Immature natural killer cell (primary cell): ENCODE data around the gene ZMPSTE24. TPM values are rescaled to one million over a fixed set of nuclear protein-coding genes. Genes with fewer than 3 reads are reported as not detected.
"Not testable (repeated sequence)": the region's sequence is repeated elsewhere in the genome, so short reads cannot be mapped to it uniquely, and the experiment has no call there.

Source experiments
- DNase-seq, 3 donors: peaks; one replicate each; pipeline ENCODE4 v3.0.0; 2022; ENCODE audit warnings: mixed read lengths in 1 of 3
- H3K27ac Mint-ChIP-seq, 6 donors: one replicate each; pipeline ENCODE4 v1.8.0; 2020; ENCODE audit warnings: mixed read lengths in 6 of 6, mild to moderate bottlenecking in 5 of 6, inconsistent platforms in 4 of 6, moderate library complexity in 3 of 6
- H3K27me3 Mint-ChIP-seq, 3 donors: one replicate each; pipeline ENCODE4 v1.8.0; 2020 to 2021; ENCODE audit warnings: low read depth in 3 of 3, mild to moderate bottlenecking in 3 of 3, mixed read lengths in 3 of 3, moderate library complexity in 3 of 3, inconsistent platforms in 1 of 3
- H3K36me3 Mint-ChIP-seq, 3 donors: one replicate each; pipeline ENCODE4 v1.8.0; 2020; ENCODE audit warnings: mixed read lengths in 3 of 3, inconsistent platforms in 2 of 3, mild to moderate bottlenecking in 2 of 3
- H3K4me1 Mint-ChIP-seq, 2 donors: one replicate each; pipeline ENCODE4 v1.8.0; 2020; ENCODE audit warnings: inconsistent platforms in 2 of 2, mild to moderate bottlenecking in 2 of 2, mixed read lengths in 2 of 2, moderate library complexity in 1 of 2
- H3K4me3 Mint-ChIP-seq, 5 donors: one replicate each; pipeline ENCODE4 v1.8.0; 2020; ENCODE audit warnings: mild to moderate bottlenecking in 5 of 5, mixed read lengths in 5 of 5, inconsistent platforms in 3 of 5, moderate library complexity in 3 of 5
- H3K9me3 Mint-ChIP-seq, 6 donors: one replicate each; pipeline ENCODE4 v1.8.0; 2020; ENCODE audit warnings: mild to moderate bottlenecking in 6 of 6, mixed read lengths in 6 of 6, inconsistent platforms in 4 of 6, moderate library complexity in 3 of 6
- polyA plus RNA-seq, 3 donors: library from polyadenylated mRNA; unstranded; fragments of 300-500 nt; fragmentation: Illumina TruSeq; gene quantifications; one replicate each; pipeline ENCODE4 v1.2.3, GENCODE V29; 2021

Gene ZMPSTE24
- polyA plus RNA-seq, 3 donors from 2014 or later: 34.3 to 47.6 (median 41.0) TPM

GRCh38 chr1:40313329-40313957, 55.4 kb downstream of the ZMPSTE24 start:
- no peak overlapping the region for H3K4me3 Mint-ChIP-seq
- peaks cover 6 to 13% (median 8%) of the 10 kb centered on the region in 3 donors for H3K27me3 Mint-ChIP-seq
- H3K27ac Mint-ChIP-seq: no peak overlapping the region
- H3K36me3 Mint-ChIP-seq: no peaks in the 10 kb centered on the region
- H3K9me3 Mint-ChIP-seq: no peaks in the 10 kb centered on the region
- DNase-seq: no peak
- peaks cover 18% of the 10 kb centered on the region in 2 donors for H3K4me1 Mint-ChIP-seq

GRCh38 chr1:40313958-40314720, 56.1 kb downstream of the ZMPSTE24 start:
- Mint-ChIP-seq H3K27ac (no peak overlapping the region), H3K9me3 (no peaks in the 10 kb centered on the region)

DNA sequence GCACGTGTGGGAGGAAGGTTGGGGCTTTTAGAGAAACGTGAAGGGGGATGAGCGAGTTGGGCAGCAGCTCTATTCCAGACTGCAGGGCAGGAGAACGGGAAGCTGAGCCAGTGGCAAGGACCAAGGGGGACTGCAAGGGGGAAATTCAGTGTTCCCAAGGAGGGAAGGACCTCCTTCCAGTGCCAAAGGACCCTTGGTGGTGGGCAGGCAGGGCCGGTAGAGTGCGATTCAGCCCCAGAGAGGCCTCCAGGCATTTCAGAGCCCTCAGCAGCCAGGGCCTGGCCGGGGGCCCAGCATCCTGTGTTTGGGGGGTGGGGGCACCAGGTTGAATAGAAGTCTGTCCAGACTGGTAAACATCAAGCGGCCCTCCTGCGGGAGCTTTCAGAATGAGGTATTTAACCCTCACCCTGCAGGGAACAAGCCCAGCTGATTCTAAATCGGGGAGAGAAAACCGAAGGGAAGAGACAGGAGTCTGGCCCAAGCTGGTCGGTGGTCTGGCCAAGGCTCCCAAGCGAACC, 56.7 kb downstream of the ZMPSTE24 start:
- Mint-ChIP-seq H3K9me3 (no peaks in the 10 kb centered on the region), H3K4me1 (peaks cover 18% of the 10 kb centered on the region in 2 donors), H3K27me3 (peaks cover 6 to 22% (median 14%) of the 10 kb centered on the region in 3 donors), H3K4me3 (peak overlapping the region; percentile 79 to 94 (median 90)), H3K27ac (peak overlapping the region in 1 of 6 donors; percentile 7), H3K36me3 (no peaks in the 10 kb centered on the region)
- no peak for DNase-seq

More at GRCh38 chr1:40313958-40314720, 56.1 kb downstream of the ZMPSTE24 start:
- no peak for DNase-seq
- Mint-ChIP-seq H3K4me3 (peak overlapping the region; percentile 62 to 94 (median 70)), H3K27me3 (peaks cover 6 to 19% (median 12%) of the 10 kb centered on the region in 3 donors), H3K4me1 (peaks cover 18% of the 10 kb centered on the region in 2 donors), H3K36me3 (no peaks in the 10 kb centered on the region)

DNA sequence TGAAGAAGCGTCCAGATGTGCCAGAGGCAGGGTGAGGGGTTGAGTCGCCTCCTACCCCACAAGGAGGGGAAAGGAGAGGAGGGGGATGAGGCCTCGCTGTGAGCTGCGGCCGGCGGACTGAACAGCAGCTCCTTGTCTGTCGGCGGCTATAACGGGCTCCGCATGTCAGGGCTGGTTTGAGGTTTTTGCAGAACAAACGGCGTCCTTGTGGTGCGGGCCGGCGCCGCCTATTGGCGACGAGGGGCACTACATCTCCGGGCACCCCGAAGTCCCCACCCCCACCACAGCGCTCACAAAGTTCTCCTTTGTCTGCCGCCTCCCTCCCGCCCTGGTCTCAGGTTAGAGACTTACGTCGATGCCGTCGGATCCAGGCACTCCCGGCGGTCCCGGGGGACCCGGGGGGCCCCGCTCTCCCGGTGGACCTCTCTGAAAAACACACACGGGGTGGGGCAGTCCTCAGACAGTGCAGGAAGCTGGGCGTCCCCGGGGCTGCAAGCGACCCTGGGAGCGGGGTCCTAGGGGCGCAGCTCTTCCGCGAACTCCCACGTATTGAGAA, 57.3 kb downstream of the ZMPSTE24 start:
- Mint-ChIP-seq H3K27ac (peak overlapping the region in 2 of 6 donors; percentile 22 to 57), H3K4me1 (peaks cover 18% of the 10 kb centered on the region in 2 donors), H3K27me3 (peaks cover 7 to 22% (median 14%) of the 10 kb centered on the region in 3 donors), H3K36me3 (no peaks in the 10 kb centered on the region), H3K4me3 (peak overlapping the region; percentile 79 to 94 (median 90)), H3K9me3 (no peaks in the 10 kb centered on the region)
- peak; percentile 72 to 83 (median 82) for DNase-seq

- H3K27me3 Mint-ChIP-seq: peaks cover 9 to 22% (median 14%) of the 10 kb centered on the region in 3 donors
- peaks cover 18% of the 10 kb centered on the region in 2 donors for H3K4me1 Mint-ChIP-seq
- DNase-seq: peak; percentile 11 to 16 (median 14)
- peak overlapping the region; percentile 79 to 94 (median 90) for H3K4me3 Mint-ChIP-seq
- no peaks in the 10 kb centered on the region for H3K9me3 Mint-ChIP-seq
- H3K27ac Mint-ChIP-seq: peak overlapping the region in 3 of 6 donors; percentile 57 to 83 (median 68)
- no peaks in the 10 kb centered on the region for H3K36me3 Mint-ChIP-seq
Measured at GRCh38 chr1:40315795-40316594, 58.0 kb downstream of the ZMPSTE24 start.

- Mint-ChIP-seq H3K27me3 (peaks cover 10 to 22% (median 13%) of the 10 kb centered on the region in 3 donors), H3K9me3 (no peaks in the 10 kb centered on the region), H3K36me3 (no peaks in the 10 kb centered on the region), H3K27ac (peak within 1 kb of the TSS in 2 of 6 donors; percentile 57 to 68), H3K4me1 (peaks cover 18% of the 10 kb centered on the region in 2 donors), H3K4me3 (peak within 1 kb of the TSS; percentile 79 to 94 (median 90))
- DNase-seq: peak; percentile 62 to 69 (median 65)
Measured at GRCh38 chr1:40316595-40317393, 58.8 kb downstream of the ZMPSTE24 start, which contains the start of gene COL9A2. Gene COL9A2 (minus strand): TSS chr1:40317286. CDS start chr1:40317197, 89 bp downstream.

DNA sequence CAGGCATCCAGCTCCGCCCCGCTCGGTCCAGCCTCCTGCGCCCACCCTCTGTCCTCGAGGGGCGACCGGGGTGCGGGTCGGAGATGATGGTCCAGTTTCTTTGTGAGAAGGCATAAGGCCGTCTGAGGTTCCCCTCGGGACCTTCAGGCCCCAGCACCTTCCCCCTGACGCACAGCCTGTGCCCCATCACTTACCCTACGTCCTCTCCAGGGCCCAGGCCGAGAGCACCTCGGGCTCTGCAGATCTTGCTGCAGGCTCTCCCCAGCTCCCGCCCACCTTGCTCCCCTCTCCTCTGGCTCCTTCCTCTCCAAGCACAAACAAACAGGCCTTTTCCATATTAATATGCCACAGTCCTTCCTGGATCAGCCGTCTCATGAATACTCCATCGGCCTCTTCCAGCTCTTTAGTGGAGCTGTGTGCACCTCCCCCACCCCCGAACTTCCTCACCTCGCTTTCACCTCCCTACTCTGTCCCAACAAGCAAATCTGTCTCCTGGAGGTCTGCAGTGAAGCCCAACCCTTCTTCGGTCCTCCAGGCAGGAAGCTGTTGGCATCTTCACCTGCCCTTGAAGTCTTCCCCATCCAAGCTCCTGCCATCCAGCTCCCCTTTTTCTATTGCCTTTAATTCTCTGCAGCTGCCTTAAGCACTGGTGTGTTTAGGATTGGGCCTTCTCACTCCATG, 59.5 kb downstream of the ZMPSTE24 start:
- peak overlapping the region; percentile 55 to 83 (median 66) for H3K4me3 Mint-ChIP-seq
- no peaks in the 10 kb centered on the region for H3K9me3 Mint-ChIP-seq

DNA sequence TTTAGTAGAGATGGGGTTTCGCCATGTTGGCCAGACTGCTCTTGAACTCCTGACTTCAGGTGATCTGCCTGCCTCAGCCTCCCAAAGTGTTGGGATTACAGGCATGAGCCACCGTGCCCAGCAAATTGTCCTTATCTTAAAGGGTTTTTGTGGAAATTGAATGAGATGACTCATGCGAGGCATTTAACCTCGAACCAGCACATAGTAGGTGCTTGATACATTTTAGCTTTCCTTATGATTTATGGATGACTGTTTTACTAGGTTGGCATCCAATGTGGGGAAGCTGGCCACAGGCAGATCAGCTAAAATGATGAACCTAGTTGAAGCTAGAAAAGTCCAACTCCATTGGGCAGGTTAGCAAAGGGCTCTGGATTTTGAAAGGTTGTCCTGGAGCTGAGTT, 60.4 kb downstream of the ZMPSTE24 start:
- no peak for DNase-seq
- Mint-ChIP-seq H3K27me3 (peaks cover 12 to 22% (median 12%) of the 10 kb centered on the region in 3 donors), H3K4me1 (peaks cover 18% of the 10 kb centered on the region in 2 donors), H3K36me3 (no peaks in the 10 kb centered on the region), H3K4me3 (no peak overlapping the region), H3K27ac (no peak overlapping the region), H3K9me3 (no peaks in the 10 kb centered on the region)

More for the DNA sequence above, 59.5 kb downstream of the ZMPSTE24 start:
- Mint-ChIP-seq H3K27me3 (peaks cover 10 to 22% (median 12%) of the 10 kb centered on the region in 3 donors), H3K36me3 (no peaks in the 10 kb centered on the region), H3K4me1 (peaks cover 18% of the 10 kb centered on the region in 2 donors), H3K27ac (peak overlapping the region in 1 of 6 donors; percentile 68)
- no peak for DNase-seq

- Mint-ChIP-seq H3K4me3 (no peak overlapping the region), H3K27ac (no peak overlapping the region)
Measured at GRCh38 chr1:40318970-40319621, 61.1 kb downstream of the ZMPSTE24 start.

GRCh38 chr1:40331403-40331802, 73.4 kb downstream of the ZMPSTE24 start:
- H3K36me3 Mint-ChIP-seq, H3K4me1 Mint-ChIP-seq, DNase-seq, H3K27me3 Mint-ChIP-seq, H3K27ac Mint-ChIP-seq, H3K4me3 Mint-ChIP-seq, H3K9me3 Mint-ChIP-seq: not testable (repeated sequence)

More at GRCh38 chr1:40318970-40319621, 61.1 kb downstream of the ZMPSTE24 start:
- Mint-ChIP-seq H3K27me3 (peaks cover 12 to 22% (median 12%) of the 10 kb centered on the region in 3 donors), H3K36me3 (no peaks in the 10 kb centered on the region), H3K4me1 (peaks cover 18% of the 10 kb centered on the region in 2 donors), H3K9me3 (no peaks in the 10 kb centered on the region)
- no peak for DNase-seq

DNA sequence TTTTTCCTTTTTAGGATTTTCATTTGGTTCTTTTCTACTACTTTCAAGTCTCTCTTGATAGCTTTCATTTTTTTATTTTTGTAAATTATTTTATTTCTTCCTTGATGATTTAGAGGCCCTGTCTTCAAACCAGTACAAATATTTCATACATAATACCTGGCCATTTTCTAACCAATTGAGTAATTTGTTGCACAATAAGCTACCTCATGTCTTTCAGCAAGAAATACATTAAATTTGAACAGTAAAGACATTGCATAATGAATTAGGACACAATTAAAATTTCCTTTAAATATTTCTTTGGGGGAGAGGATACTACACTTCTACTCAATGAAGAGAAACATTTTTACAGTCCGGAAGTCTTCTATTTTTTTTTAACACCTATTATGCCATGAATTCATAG, 74.7 kb downstream of the ZMPSTE24 start:
- Mint-ChIP-seq H3K4me1 (no peaks in the 10 kb centered on the region), H3K27ac (no peak overlapping the region), H3K4me3 (no peak overlapping the region), H3K9me3 (no peaks in the 10 kb centered on the region), H3K36me3 (peaks cover 0 to 3% (median 0%) of the 10 kb centered on the region in 3 donors), H3K27me3 (peaks cover 0 to 5% (median 2%) of the 10 kb centered on the region in 3 donors)
- DNase-seq: no peak
